Testis (tissue), 3 donors: Measurements from ENCODE around the gene CBX2. TPM values are rescaled to one million over a fixed set of nuclear protein-coding genes. Genes with fewer than 3 reads are reported as not detected.
A peak's percentile ranks its signal among the peaks of the same experiment; 100 is the strongest.

Source experiments
- DNase-seq: peaks from one replicate; pipeline ENCODE4 v3.0.0-alpha.2; 2019
- H3K27ac ChIP-seq, 2 donors: fragments of 200-600 bp; sonication (generic); one replicate each; pipeline ENCODE4 v1.5.1; 2019
- H3K27me3 ChIP-seq: fragments of 200-600 bp; sonication (generic); one replicate; pipeline ENCODE4 v1.5.1; 2019
- H3K36me3 ChIP-seq: fragments of 200-600 bp; sonication (generic); one replicate; pipeline ENCODE4 v1.5.1; 2017; ENCODE audit warnings: low read depth; ENCODE audit errors: missing control alignments
- H3K4me1 ChIP-seq: fragments of 200-600 bp; sonication (generic); one replicate; pipeline ENCODE4 v1.5.1; 2019
- H3K4me3 ChIP-seq, 2 donors: fragments of 200-600 bp; sonication (generic); one replicate each; pipeline ENCODE4 v1.5.1; 2017 to 2019
- H3K9me3 ChIP-seq: fragments of 200-600 bp; sonication (generic); one replicate; pipeline ENCODE4 v1.5.1; 2017
- POLR2A ChIP-seq: fragments of 450-650 bp; IDR thresholded peaks from one replicate; pipeline ENCODE4 v1.6.1; 2017; ENCODE audit warnings: antibody characterized with exemption, mild to moderate bottlenecking, moderate library complexity
- WGBS, 2 donors: methylation state at CpG; one replicate each; pipeline ENCODE4 v1.1.5; 2018; 5-methylcytosine and 5-hydroxymethylcytosine counted together
- intact Hi-C: fragments of 100-400 bp; cut with DNase I; formaldehyde crosslinking; loops from one replicate; pipeline ENCODE4 v1.15.1; 2023; ENCODE audit warnings: low total_unique reads
- polyA plus RNA-seq: library from polyadenylated mRNA; stranded (reverse); fragments of 350-450 nt; fragmentation: Illumina TruSeq; extraction: RNeasy Lipid Tissue Mini Kit (QIAGEN cat#74804); gene quantifications from one replicate; pipeline ENCODE4 v1.2.3, GENCODE V29; 2014; ENCODE audit warnings: low read depth, low replicate concordance; ENCODE audit not compliant: insufficient read depth
- total RNA-seq, 2 donors: library from RNA; depleted of rRNA; stranded (reverse); fragments of >200 nt; gene quantifications; one replicate each; pipeline ENCODE4 v1.2.3, GENCODE V29; 2016
- TF ChIP-seq, protein P1 (sequence below), 3 experiments: fragments of 450-650 bp in 2 of 3; fragments of 200-600 bp in 1 of 3; sonication (generic) in 1 of 3; IDR thresholded peaks; one replicate each; pipeline ENCODE4 v1.5.1; 2016 to 2019; ENCODE audit warnings: antibody characterized with exemption in 3 of 3, mild to moderate bottlenecking in 2 of 3, moderate library complexity in 1 of 3

The CBX2 gene
- total and polyA plus RNA-seq, 3 donors from 2014 or later = 19.4 to 30.7 (median 27.1) TPM

DNA sequence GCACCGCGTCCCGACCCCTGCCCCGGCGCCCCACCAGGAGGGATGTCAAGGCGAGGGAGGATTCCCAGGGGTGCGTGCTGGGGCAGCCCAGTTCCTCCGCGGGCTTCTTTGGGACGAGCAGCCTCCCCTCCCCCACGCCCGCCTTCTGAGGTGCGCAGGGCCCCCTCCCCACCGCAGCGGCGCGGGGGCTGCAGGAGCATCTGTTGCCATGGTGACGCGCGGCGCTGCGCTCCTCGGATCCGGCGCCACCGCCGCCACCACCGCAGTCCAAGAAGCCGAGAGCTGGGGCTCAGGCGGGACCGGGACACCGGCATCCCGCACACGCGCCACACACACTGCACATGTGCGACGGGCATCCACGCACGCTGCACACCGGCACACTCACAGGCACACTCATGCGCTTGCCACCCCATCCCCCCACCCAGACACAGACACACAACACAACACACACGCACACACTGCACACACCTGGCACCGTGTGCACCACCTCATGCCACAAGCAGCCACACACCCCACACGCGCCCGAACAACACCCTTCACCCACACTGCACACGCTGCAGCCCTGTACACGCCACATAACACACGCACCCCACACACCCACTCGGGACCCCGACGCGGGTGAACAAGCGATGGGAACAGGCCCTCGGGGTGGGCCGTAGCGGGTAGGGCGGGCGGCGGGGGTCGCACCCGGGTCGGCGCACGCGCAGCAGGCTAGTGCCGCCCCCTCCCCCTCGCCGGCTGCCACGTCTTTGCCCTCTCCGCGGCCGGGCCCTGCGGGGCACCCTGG, 30.2 kb upstream of the CBX2 start:
- TF ChIP-seq POLR2A = no peak
- TF ChIP-seq, protein P1, sequence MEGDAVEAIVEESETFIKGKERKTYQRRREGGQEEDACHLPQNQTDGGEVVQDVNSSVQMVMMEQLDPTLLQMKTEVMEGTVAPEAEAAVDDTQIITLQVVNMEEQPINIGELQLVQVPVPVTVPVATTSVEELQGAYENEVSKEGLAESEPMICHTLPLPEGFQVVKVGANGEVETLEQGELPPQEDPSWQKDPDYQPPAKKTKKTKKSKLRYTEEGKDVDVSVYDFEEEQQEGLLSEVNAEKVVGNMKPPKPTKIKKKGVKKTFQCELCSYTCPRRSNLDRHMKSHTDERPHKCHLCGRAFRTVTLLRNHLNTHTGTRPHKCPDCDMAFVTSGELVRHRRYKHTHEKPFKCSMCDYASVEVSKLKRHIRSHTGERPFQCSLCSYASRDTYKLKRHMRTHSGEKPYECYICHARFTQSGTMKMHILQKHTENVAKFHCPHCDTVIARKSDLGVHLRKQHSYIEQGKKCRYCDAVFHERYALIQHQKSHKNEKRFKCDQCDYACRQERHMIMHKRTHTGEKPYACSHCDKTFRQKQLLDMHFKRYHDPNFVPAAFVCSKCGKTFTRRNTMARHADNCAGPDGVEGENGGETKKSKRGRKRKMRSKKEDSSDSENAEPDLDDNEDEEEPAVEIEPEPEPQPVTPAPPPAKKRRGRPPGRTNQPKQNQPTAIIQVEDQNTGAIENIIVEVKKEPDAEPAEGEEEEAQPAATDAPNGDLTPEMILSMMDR (IDR thresholded peaks at IDR 0.05) = no peak
- H3K36me3 ChIP-seq = no peaks in the 10 kb centered on the region
- H3K4me1 ChIP-seq = no peaks in the 10 kb centered on the region
- 3 to 8% methylated on average over 2 to 52 of the region's 74 CpGs for WGBS, 2 donors
- no peaks in the 10 kb centered on the region for H3K9me3 ChIP-seq
- no peak overlapping the region for H3K27ac ChIP-seq
- no peaks in the 10 kb centered on the region for H3K27me3 ChIP-seq
- intact Hi-C loops = no loop called here
- H3K4me3 ChIP-seq = peak overlapping the region; percentile 20 to 26
- peak; percentile 39 for DNase-seq

DNA sequence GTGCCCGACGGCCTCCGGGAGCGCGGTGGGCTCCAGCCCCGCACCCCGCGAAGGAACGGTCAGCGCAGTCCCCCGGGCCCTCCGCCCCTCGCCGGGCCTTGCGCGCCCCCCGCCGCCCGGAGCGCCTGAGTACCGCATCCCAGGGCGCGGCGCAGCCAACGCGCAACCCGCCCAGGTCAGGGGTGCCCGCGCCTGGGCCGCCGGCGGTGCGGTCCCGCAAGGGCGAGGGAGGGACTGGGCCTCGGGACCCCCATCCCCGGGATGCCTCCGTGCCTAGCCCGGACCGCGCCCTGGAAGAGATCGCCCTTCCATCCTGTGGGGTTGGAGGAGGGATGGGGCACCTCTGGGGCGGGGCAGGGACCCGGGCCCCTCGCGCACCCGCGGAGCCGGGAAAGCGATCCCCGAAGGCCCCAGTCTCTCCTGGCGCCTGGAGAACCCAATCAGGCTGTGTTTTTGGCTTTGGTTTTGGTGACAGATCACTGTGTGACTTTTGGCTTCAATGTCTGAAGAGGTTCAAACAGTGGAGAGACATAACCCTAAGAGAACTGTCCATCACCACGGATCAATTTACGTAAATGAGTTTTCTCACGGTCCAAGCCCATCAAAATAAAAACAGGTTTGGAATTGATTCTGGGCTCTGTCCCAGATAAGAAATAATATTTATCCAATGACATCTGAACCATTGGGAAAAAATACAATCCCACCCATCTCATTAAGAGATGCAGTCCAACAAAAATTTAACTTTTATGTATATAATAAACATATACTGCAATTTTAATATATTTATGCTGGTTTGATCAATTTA, 29.5 kb upstream of the CBX2 start:
- Histone ChIP-seq H3K27ac (no peak overlapping the region), H3K9me3 (no peaks in the 10 kb centered on the region), H3K4me1 (no peaks in the 10 kb centered on the region), H3K4me3 (peak overlapping the region in 1 of 2 donors; percentile 20), H3K27me3 (no peaks in the 10 kb centered on the region), H3K36me3 (no peaks in the 10 kb centered on the region)
- 11 to 26% methylated on average over 3 to 21 of the region's 55 CpGs for WGBS, 2 donors
- TF ChIP-seq, protein P1 (IDR thresholded peaks at IDR 0.05) = no peak
- TF ChIP-seq POLR2A = no peak
- intact Hi-C loops = no loop called here
- no peak for DNase-seq

DNA sequence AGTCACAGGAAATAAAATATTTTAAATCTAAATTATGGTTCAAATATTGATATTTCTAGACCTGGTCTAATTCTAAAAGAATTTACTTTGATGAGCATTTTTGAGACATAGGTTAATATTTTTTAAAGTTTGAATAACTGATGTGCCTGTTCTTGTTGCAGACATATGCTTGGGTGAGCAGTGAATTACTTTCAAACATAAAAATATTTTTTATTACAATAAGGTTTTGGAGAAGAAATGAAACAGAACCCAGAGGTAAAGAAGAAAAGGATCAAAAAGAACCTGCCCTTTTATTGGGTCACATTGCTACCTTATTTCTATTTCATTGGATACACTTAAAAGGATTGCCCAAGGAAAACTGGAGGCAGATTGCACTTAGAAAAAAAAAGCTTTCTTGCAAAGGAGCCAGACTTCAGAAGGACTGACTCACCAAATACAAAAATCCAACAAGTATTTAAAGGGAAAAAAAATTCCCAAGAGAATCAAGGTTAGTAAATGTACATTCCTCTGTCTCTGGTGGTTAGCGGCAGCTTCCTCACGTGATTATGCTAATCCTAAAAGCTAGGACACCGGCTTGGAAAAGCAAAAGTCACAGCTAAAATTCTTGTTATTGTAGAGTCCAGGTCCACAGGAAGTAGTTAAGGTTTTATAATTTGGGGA, 28.7 kb upstream of the CBX2 start:
- DNase-seq = no peak
- no peaks in the 10 kb centered on the region for H3K36me3 ChIP-seq
- 59 to 75% methylated on average over 3 of the region's 3 CpGs for WGBS, 2 donors
- H3K27ac ChIP-seq = no peak overlapping the region
- intact Hi-C loops = no loop called here
- TF ChIP-seq, protein P1 (IDR thresholded peaks at IDR 0.05) = no peak
- TF ChIP-seq POLR2A = no peak
- H3K9me3 ChIP-seq = no peaks in the 10 kb centered on the region
- H3K4me3 ChIP-seq = no peak overlapping the region
- H3K4me1 ChIP-seq = no peaks in the 10 kb centered on the region
- no peaks in the 10 kb centered on the region for H3K27me3 ChIP-seq

DNA sequence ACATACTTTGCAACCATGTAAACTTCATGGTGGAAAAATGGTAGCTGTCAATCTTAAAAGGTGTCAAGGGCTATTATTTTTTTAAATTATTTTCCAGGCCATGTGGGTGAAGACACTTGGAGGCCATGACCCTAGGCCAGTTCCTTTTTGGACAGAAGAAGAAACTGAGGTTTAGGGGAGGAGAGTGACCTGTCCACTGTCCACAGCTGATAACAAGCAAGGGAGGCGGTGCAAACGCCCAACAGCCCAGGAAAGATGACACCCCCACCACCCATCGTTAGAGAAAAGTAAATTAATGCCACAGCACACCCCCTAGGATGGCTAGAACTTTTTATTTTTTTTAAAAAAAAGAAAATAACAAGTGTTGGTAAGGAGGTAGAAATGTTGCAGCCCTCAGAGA, 28.0 kb upstream of the CBX2 start:
- Histone ChIP-seq H3K27ac (no peak overlapping the region), H3K9me3 (no peaks in the 10 kb centered on the region), H3K4me3 (no peak overlapping the region), H3K4me1 (no peaks in the 10 kb centered on the region), H3K36me3 (no peaks in the 10 kb centered on the region), H3K27me3 (no peaks in the 10 kb centered on the region)
- intact Hi-C loops = no loop called here
- DNase-seq = no peak
- TF ChIP-seq, protein P1 (IDR thresholded peaks at IDR 0.05) = no peak
- TF ChIP-seq POLR2A = no peak
- 54 to 70% methylated on average over 3 of the region's 3 CpGs for WGBS, 2 donors
